Ascending aorta (tissue), 2 donors: ENCODE results near the gene BMPR1A. TPM values are rescaled to one million over a fixed set of nuclear protein-coding genes. Genes with fewer than 3 reads are reported as not detected.
"Not testable (repeated sequence)": the region's sequence is repeated elsewhere in the genome, so short reads cannot be mapped to it uniquely, and the experiment has no call there.

Experiments used
- DNase-seq, 2 donors: peaks; one replicate each; pipeline ENCODE4 v3.0.0-alpha.2; 2019; ENCODE audit warnings: low spot score in 2 of 2
- H3K27ac ChIP-seq, 2 donors: fragments of 200-600 bp; sonication (generic); one replicate each; pipeline ENCODE4 v1.5.1; 2016 to 2017; ENCODE audit warnings: mild to moderate bottlenecking in 1 of 2
- H3K27me3 ChIP-seq: fragments of 200-600 bp; sonication (generic); one replicate; pipeline ENCODE4 v1.5.1; 2017
- H3K36me3 ChIP-seq, 2 donors: fragments of 200-600 bp; sonication (generic); one replicate each; pipeline ENCODE4 v1.5.1; 2016
- H3K4me1 ChIP-seq, 2 donors: fragments of 200-600 bp; sonication (generic); one replicate each; pipeline ENCODE4 v1.5.1; 2016 to 2017; ENCODE audit warnings: mild to moderate bottlenecking in 1 of 2
- H3K4me3 ChIP-seq, 2 donors: fragments of 200-600 bp; sonication (generic); one replicate each; pipeline ENCODE4 v1.5.1; 2016 to 2017; ENCODE audit warnings: mild to moderate bottlenecking in 1 of 2
- H3K9me3 ChIP-seq, 2 donors: fragments of 200-600 bp; sonication (generic); one replicate each; pipeline ENCODE4 v1.5.1; 2016
- intact Hi-C: fragments of 100-400 bp; cut with DNase I; formaldehyde crosslinking; loops from one replicate; pipeline ENCODE4 v1.15.1; 2023
- total RNA-seq: library from RNA; depleted of rRNA; stranded (reverse); fragments of >200 nt; gene quantifications from one replicate; pipeline ENCODE4 v1.1.0, GENCODE V29; 2016
- TF ChIP-seq, protein P1 (sequence below), 3 experiments: fragments of 200-600 bp in 2 of 3; fragments of 450-650 bp in 1 of 3; sonication (generic) in 2 of 3; IDR thresholded peaks; one replicate each; pipeline ENCODE4 v1.5.1; 2016 to 2019; ENCODE audit warnings: antibody characterized with exemption in 3 of 3, mild to moderate bottlenecking in 1 of 3, moderate library complexity in 1 of 3

BMPR1A gene
- total RNA-seq, 1 donor from 2014 or later: 12.9 TPM

DNA sequence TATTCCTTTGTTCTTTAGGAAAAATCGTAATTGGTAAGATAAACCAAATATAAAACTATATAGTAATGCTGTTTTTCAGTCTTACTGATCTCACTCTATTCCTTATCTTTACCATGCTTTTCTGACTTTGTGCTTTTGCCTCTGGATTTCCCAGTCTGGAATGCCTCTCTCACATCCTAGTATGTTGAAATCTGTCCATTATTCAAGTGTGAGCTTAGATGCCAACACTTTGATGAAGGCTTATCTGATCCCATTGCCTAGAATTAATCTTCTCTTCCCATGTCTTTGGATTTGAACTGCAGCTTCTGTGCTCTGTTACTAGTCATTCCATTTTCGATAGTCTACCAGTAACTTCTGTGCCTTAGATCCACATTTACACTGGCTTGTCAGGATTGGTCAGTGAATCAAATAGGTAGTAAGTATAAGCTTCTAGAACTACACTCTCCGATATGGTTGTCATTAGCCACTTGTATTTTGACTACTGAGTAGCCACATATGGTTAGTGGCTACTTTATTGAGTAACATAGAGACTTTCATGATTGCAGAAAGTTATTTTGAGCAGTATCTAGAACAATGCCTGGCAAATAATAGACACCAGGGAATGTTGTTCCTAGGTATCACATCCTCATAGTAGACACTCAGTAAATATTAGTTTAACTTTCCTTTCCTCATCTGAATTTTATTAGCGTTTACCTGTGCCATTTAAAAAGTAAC lies 92.9 kb downstream of the BMPR1A start:
- H3K27me3 ChIP-seq: no peaks in the 10 kb centered on the region
- H3K36me3 ChIP-seq: no peaks in the 10 kb centered on the region
- intact Hi-C loops: no loop called here
- no peak for DNase-seq
- H3K27ac ChIP-seq: no peak overlapping the region
- TF ChIP-seq, protein P1, sequence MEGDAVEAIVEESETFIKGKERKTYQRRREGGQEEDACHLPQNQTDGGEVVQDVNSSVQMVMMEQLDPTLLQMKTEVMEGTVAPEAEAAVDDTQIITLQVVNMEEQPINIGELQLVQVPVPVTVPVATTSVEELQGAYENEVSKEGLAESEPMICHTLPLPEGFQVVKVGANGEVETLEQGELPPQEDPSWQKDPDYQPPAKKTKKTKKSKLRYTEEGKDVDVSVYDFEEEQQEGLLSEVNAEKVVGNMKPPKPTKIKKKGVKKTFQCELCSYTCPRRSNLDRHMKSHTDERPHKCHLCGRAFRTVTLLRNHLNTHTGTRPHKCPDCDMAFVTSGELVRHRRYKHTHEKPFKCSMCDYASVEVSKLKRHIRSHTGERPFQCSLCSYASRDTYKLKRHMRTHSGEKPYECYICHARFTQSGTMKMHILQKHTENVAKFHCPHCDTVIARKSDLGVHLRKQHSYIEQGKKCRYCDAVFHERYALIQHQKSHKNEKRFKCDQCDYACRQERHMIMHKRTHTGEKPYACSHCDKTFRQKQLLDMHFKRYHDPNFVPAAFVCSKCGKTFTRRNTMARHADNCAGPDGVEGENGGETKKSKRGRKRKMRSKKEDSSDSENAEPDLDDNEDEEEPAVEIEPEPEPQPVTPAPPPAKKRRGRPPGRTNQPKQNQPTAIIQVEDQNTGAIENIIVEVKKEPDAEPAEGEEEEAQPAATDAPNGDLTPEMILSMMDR (IDR thresholded peaks at IDR 0.05): no peak
- no peaks in the 10 kb centered on the region for H3K9me3 ChIP-seq
- no peaks in the 10 kb centered on the region for H3K4me1 ChIP-seq
- no peak overlapping the region for H3K4me3 ChIP-seq

DNA sequence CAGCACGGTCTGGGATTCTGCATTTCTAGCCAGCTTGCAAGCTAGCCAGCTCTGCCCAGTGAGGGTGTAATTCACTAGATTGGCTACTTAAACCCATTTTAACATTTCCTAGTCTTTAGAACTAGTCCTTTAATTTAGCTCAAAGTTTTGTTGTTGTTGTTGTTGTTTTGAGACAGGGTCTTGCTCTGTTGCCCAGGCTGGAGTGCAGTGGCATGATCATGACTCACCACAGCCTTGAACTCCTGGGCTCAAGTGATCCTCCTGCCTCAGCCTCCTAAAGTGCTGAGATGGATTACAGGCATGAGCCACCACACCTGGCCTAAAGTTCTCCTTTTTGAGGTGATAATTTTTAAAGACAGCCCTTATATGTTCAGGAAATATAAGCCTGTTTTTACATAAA lies 94.1 kb downstream of the BMPR1A start:
- Histone ChIP-seq H3K4me1 (no peaks in the 10 kb centered on the region), H3K27me3 (no peaks in the 10 kb centered on the region), H3K36me3 (no peaks in the 10 kb centered on the region), H3K27ac (no peak overlapping the region), H3K4me3 (no peak overlapping the region), H3K9me3 (no peaks in the 10 kb centered on the region)
- DNase-seq: no peak
- TF ChIP-seq, protein P1 (IDR thresholded peaks at IDR 0.05): no peak
- intact Hi-C loops: no loop called here

DNA sequence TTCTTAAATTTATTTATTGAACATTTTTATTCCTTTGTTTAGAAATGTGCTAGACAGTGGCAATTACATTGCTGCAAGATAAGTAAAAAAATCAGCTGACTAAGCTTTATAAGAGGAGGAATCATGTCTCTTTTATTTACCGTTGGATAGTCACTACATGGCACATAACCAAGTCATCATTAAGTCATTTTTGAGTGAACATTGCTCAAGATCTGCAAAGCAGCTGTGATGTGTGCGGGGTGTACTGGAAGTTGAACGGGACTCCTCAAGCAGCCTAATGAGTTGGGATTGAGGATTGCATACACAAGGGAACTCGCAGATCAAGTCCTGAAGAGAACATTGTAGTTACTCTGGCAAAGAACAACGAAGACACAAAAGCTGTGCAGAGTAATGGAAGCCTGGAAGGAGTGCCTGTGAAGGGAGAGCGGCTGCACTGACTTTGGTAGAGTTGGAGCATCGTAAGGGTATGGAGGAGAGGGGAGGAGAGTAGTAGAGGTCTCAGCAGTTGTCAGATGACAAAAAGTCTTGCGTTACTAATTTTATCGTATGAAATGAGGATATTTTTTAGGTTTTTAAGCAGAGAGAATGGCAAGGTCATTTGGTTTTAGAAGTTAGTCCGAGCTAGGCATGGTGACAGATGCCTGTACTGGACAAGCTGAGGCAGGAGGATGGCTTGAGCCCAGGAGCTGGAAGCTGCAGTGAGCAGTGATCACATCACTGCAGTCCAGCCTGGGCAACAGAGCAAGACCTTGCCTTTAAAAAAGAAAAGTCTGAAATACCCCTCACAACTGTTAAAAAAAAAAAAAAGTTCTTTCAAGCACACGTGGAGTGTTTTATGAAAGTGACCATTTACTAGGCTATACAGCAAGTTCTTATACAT lies 95.1 kb downstream of the BMPR1A start:
- no peak for DNase-seq
- Histone ChIP-seq H3K36me3 (no peaks in the 10 kb centered on the region), H3K27me3 (no peaks in the 10 kb centered on the region), H3K4me3 (no peak overlapping the region), H3K27ac (no peak overlapping the region), H3K4me1 (no peaks in the 10 kb centered on the region), H3K9me3 (no peaks in the 10 kb centered on the region)
- intact Hi-C loops: no loop called here
- TF ChIP-seq, protein P1 (IDR thresholded peaks at IDR 0.05): no peak

DNA sequence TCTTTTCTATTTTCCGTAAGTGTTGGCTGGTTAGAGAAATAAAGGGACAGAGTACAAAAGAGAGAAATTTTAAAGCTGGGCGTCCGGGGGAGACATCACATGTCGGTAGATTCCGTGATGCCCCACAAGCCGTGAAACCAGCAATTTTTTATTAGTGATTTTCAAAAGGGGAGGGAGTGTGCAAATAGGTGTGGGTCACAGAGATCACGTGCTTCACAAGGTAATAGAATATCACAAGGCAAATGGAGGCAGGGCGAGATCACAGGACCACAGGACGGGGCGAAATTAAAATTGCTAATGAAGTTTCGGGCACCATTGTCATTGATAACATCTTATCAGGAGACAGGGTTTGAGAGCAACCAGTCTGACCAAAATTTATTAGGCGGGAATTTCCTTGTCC lies 97.2 kb downstream of the BMPR1A start:
- intact Hi-C loops, H3K27me3 ChIP-seq, H3K9me3 ChIP-seq, H3K4me1 ChIP-seq, DNase-seq, H3K27ac ChIP-seq, H3K4me3 ChIP-seq, H3K36me3 ChIP-seq: not testable (repeated sequence)

DNA sequence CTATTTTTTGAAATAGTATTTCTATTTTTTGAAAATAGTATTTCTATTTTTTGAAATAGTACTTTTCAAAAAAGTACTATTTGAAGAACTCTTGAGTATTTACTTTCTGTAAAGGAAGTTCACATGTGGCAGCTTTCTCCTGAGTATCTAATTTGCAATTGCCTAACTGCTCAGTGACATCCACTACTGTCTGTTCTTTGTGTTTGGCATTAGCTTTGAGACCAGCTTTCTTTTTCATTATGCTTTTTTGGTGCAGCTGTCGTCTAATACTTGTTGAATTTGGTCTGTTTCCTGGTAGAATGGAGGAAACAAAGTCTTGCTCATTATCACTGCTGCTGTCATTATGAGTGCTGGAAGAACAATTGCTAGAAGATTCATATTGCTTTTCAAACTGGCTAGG lies 99.1 kb downstream of the BMPR1A start:
- DNase-seq: no peak
- Histone ChIP-seq H3K9me3 (no peaks in the 10 kb centered on the region), H3K36me3 (no peaks in the 10 kb centered on the region), H3K4me3 (no peak overlapping the region), H3K27me3 (no peaks in the 10 kb centered on the region), H3K27ac (peak overlapping the region in 1 of 2 donors; percentile 4), H3K4me1 (no peaks in the 10 kb centered on the region)
- TF ChIP-seq, protein P1 (IDR thresholded peaks at IDR 0.05): no peak
- intact Hi-C loops: no loop called here

DNA sequence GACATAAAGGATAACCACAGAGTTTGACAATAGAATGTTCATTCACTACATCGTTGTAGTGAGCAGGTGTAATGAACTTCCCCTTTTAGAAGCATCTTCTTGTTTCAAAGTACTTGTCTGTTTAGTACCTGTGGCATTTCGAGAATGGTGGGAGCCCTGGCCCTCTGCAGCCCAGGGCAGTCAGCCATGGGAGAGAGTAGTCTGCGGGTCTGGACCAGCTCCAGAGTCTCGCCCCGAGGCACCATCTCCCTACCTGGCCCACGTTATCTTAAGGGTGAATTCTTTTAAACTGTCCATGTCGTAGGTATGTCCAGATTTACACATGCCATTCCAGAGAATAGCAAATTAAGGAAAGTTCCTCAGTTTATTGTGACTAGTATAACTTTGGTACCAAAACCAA lies 99.7 kb downstream of the BMPR1A start:
- TF ChIP-seq, protein P1 (IDR thresholded peaks at IDR 0.05): no peak
- no peak for DNase-seq
- Histone ChIP-seq H3K36me3 (no peaks in the 10 kb centered on the region), H3K27me3 (no peaks in the 10 kb centered on the region), H3K4me3 (no peak overlapping the region), H3K27ac (no peak overlapping the region), H3K4me1 (no peaks in the 10 kb centered on the region), H3K9me3 (no peaks in the 10 kb centered on the region)
- intact Hi-C loops: no loop called here
